Progenitor cell of endocrine pancreas (in vitro differentiated cells): Measurements from ENCODE around the gene DOCK9. TPM values are rescaled to one million over a fixed set of nuclear protein-coding genes. Genes with fewer than 3 reads are reported as not detected.

ENCODE experiments used
- DNase-seq: peaks from one replicate; pipeline ENCODE4 v3.0.0; 2021; ENCODE audit warnings: low spot score; ENCODE audit not compliant: unreplicated experiment
- H3K27ac Mint-ChIP-seq: 2 replicates; pipeline ENCODE4 v1.8.0; 2021; ENCODE audit warnings: mild to moderate bottlenecking, moderate library complexity, mixed read lengths
- H3K27me3 Mint-ChIP-seq: 2 replicates; pipeline ENCODE4 v1.8.0; 2021; ENCODE audit warnings: mixed read lengths
- H3K36me3 Mint-ChIP-seq: 2 replicates; pipeline ENCODE4 v1.8.0; 2022; ENCODE audit warnings: mixed read lengths; ENCODE audit not compliant: insufficient read depth
- H3K4me1 Mint-ChIP-seq: 2 replicates; pipeline ENCODE4 v1.8.0; 2021; ENCODE audit warnings: low read depth, mixed read lengths
- H3K4me3 Mint-ChIP-seq: 2 replicates; pipeline ENCODE4 v1.8.0; 2021; ENCODE audit warnings: low read depth, mild to moderate bottlenecking, moderate library complexity, mixed read lengths
- H3K9me3 Mint-ChIP-seq: 2 replicates; pipeline ENCODE4 v1.8.0; 2021; ENCODE audit warnings: low read depth, mixed read lengths
- total RNA-seq: library from RNA; stranded (reverse); gene quantifications from 2 replicates; pipeline ENCODE4 v1.2.1, GENCODE V29; 2021
- TF ChIP-seq, protein P1 (sequence below): fragments of 200-600 bp; sonication (generic); IDR thresholded peaks from one replicate; pipeline ENCODE4 v1.5.0; 2021; ENCODE audit warnings: antibody characterized with exemption, mild to moderate bottlenecking; ENCODE audit not compliant: unreplicated experiment

Gene DOCK9
- total RNA-seq, 1 donor from 2014 or later: 35.7 TPM

DNA sequence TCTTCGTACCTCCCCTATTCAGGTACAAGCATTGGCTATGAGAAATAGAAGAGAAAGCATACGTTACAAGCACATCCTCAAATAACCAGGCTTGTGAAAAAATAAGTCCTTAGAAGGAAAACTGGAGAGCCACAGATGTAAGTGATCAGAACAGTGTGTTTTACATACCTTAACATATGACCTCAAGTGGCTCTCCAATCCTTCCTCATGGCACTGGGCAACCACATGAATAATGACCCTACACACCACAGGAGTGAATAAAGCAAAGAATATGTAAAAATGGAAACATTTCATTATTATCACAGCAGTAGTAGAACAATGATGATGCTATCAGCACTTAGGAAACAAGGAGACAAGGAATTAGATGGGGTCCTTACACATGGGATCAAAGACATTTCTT, 96.5 kb downstream of the DOCK9 start:
- TF ChIP-seq, protein P1, sequence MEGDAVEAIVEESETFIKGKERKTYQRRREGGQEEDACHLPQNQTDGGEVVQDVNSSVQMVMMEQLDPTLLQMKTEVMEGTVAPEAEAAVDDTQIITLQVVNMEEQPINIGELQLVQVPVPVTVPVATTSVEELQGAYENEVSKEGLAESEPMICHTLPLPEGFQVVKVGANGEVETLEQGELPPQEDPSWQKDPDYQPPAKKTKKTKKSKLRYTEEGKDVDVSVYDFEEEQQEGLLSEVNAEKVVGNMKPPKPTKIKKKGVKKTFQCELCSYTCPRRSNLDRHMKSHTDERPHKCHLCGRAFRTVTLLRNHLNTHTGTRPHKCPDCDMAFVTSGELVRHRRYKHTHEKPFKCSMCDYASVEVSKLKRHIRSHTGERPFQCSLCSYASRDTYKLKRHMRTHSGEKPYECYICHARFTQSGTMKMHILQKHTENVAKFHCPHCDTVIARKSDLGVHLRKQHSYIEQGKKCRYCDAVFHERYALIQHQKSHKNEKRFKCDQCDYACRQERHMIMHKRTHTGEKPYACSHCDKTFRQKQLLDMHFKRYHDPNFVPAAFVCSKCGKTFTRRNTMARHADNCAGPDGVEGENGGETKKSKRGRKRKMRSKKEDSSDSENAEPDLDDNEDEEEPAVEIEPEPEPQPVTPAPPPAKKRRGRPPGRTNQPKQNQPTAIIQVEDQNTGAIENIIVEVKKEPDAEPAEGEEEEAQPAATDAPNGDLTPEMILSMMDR: no peak
- no peak for DNase-seq
- peaks cover 9% of the 10 kb centered on the region for H3K36me3 Mint-ChIP-seq
- no peaks in the 10 kb centered on the region for H3K9me3 Mint-ChIP-seq
- H3K27ac Mint-ChIP-seq: no peak overlapping the region
- H3K4me1 Mint-ChIP-seq: peaks cover 14% of the 10 kb centered on the region
- H3K4me3 Mint-ChIP-seq: no peak overlapping the region
- no peaks in the 10 kb centered on the region for H3K27me3 Mint-ChIP-seq

- TF ChIP-seq, protein P1: no peak
- peak overlapping the region; percentile 23 for H3K27ac Mint-ChIP-seq
- H3K9me3 Mint-ChIP-seq: no peaks in the 10 kb centered on the region
- no peak for DNase-seq
- no peaks in the 10 kb centered on the region for H3K27me3 Mint-ChIP-seq
- H3K36me3 Mint-ChIP-seq: peaks cover 9% of the 10 kb centered on the region
- peaks cover 14% of the 10 kb centered on the region for H3K4me1 Mint-ChIP-seq
- no peak overlapping the region for H3K4me3 Mint-ChIP-seq
Measured at GRCh38 chr13:98880677-98881076, 97.2 kb downstream of the DOCK9 start.

DNA sequence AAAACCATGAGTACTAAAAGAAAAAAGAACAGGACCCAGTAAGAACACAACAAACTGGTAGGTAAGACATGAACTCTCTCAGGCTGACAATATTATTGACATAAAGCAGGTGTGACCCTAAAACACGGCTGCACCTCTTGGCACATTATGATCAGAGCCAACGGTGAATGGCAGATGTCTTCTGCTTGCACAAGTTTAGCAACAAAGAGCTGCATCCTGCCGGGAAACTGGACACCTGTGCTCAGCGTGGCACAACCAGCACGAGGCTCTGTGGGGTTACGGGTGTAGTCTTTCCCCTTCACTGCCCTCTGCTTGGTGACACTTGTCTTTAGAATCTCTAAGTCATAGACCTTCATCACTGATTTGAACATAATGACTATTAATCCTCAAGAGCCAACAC, 97.9 kb downstream of the DOCK9 start:
- Mint-ChIP-seq H3K27ac (no peak overlapping the region), H3K4me1 (peaks cover 14% of the 10 kb centered on the region), H3K27me3 (no peaks in the 10 kb centered on the region), H3K9me3 (no peaks in the 10 kb centered on the region), H3K36me3 (peaks cover 9% of the 10 kb centered on the region), H3K4me3 (no peak overlapping the region)
- no peak for DNase-seq
- TF ChIP-seq, protein P1: no peak

DNA sequence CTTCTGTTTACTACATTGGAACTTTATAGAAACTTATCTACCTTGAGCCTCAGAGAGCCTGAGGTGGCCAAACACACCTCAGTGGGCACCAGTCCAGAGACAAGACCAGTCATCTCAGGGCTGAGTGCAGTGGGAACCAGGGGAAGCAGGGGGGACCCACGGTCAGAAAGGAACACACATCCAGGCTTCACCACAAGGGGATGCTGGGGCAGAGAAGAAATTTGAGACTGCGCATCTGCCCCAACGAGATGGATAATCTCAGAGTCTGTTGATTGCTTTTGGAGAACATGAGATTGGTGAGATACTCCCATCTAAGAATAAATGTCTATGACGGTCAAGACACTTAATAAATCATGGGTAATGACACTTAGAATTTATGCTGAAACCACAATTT, 98.7 kb downstream of the DOCK9 start:
- no peaks in the 10 kb centered on the region for H3K27me3 Mint-ChIP-seq
- TF ChIP-seq, protein P1: no peak
- H3K27ac Mint-ChIP-seq: no peak overlapping the region
- no peak overlapping the region for H3K4me3 Mint-ChIP-seq
- H3K36me3 Mint-ChIP-seq: peaks cover 12% of the 10 kb centered on the region
- peaks cover 14% of the 10 kb centered on the region for H3K4me1 Mint-ChIP-seq
- DNase-seq: no peak
- H3K9me3 Mint-ChIP-seq: no peaks in the 10 kb centered on the region

- Mint-ChIP-seq H3K27me3 (no peaks in the 10 kb centered on the region), H3K36me3 (peaks cover 16% of the 10 kb centered on the region), H3K27ac (no peak overlapping the region), H3K9me3 (peaks cover 4% of the 10 kb centered on the region), H3K4me1 (peaks cover 14% of the 10 kb centered on the region), H3K4me3 (no peak overlapping the region)
- TF ChIP-seq, protein P1: no peak
- no peak for DNase-seq
Measured at GRCh38 chr13:98878486-98879126, 99.3 kb downstream of the DOCK9 start.
